Renal pelvis (tissue), 4 donors: ENCODE measurements around the gene MORN5. TPM values are rescaled to one million over a fixed set of nuclear protein-coding genes. Genes with fewer than 3 reads are reported as not detected.

Source experiments
- DNase-seq: peaks from one replicate; pipeline ENCODE4 v3.0.0-alpha.2; 2013
- polyA plus RNA-seq, 3 donors: library from polyadenylated mRNA; unstranded; fragments of 120-200 nt; gene quantifications; one replicate each; pipeline ENCODE4 v1.2.1, GENCODE V29; 2013; ENCODE audit not compliant: insufficient read length in 3 of 3

Gene MORN5
- polyA plus RNA-seq, 3 donors = 2.6 to 4.1 (median 3.5) TPM

DNA sequence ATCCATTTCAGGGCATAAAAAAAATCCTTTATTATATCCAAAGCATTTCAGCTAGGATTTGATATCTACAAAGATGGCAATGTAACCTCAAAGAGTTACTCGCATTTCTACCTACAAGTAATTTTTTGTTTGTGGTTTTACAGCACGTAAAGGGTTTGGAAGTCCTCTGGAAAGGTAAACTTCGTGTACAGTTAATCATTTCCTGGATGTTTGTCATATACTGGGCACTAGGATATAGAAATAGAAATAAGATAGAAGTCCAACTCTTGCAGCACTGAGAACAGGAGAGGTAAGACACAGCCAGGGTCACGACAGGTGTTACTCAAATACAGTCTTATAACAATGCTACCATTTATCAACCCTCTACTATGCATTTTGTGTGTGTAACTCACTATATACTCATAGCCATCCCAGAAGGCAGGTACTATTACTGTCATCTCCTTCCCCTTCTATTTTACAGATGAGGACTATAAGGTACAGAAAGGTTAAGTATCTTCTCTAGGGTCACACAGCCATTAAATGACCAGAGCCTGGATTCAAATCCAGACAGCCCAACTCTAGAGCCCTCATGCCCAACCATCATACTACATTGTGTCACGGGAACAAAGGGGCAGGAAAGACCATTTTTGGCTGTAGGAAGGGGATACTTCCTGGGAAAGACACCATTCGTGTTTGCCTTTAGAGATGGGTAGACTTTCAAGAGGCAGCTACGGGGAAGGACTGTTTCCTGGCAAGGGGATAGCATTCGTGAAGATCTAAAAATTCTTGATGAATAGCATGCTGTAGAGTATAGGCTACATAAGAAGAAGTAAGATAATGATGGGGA, 19.1 kb upstream of the MORN5 start:
- DNase-seq = no peak

DNA sequence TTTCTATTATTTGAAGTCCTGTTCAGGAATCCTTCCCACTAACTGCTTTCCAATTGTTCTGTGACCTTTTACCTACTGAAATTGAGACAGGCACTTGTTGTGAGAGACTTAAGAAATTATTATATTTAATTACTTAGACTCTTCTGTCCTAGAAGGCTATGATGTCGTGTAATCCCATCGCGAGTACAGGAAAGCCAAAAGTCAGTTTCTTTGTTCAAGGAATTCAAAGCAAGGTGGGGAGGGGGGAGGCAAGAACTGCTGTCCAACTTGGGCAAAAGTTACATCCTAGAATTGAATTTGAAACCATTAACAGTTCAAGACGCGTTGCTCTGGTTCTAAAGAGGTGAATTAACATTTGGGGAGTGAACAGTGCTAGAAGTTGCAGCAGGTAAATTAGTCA, 18.0 kb upstream of the MORN5 start:
- DNase-seq = no peak

DNA sequence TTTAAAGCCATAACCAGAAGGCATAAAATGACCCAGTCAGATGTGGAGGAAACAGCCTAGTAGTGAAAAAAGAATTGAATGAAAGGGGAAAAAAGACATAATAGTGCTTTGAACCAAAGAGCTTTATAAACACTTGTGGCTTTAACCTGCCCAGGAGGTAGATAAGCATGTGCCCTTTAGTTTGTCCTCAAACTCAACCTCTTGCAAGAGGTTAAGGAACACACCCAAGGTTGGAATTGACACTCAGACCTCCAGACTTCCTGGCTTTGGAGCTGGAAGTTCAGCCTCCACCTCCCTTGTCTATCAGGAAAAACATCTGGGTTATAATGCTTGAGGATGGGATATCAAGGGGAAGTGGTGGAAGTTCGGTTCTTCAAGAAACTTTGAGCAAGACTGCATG, 16.4 kb upstream of the MORN5 start:
- DNase-seq = no peak

DNA sequence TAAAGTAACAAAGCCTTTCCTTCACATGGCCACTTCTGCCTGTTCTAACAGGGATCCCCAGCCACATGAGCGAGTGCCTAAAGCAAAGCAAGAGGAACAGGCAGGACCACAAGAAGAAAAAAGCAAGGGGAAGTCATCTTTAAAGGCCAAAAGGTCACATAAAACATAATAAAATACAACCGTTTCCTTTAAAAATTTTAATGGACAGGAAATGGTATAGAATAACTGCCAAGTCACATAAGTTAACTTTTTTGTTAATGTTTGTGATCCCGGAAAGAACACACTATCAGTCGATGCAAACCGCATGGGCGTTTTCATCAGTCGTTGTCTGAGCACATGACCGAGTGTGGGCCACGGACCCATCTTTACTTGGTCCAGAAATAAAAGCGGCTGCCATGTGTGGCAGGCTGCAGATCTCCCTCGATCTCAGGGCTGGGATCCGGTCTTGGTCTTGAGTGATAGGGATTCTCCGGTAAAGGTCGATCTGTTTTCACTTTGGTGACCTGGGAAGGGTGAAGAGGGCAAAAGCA, 15.8 kb upstream of the MORN5 start:
- no peak for DNase-seq

DNA sequence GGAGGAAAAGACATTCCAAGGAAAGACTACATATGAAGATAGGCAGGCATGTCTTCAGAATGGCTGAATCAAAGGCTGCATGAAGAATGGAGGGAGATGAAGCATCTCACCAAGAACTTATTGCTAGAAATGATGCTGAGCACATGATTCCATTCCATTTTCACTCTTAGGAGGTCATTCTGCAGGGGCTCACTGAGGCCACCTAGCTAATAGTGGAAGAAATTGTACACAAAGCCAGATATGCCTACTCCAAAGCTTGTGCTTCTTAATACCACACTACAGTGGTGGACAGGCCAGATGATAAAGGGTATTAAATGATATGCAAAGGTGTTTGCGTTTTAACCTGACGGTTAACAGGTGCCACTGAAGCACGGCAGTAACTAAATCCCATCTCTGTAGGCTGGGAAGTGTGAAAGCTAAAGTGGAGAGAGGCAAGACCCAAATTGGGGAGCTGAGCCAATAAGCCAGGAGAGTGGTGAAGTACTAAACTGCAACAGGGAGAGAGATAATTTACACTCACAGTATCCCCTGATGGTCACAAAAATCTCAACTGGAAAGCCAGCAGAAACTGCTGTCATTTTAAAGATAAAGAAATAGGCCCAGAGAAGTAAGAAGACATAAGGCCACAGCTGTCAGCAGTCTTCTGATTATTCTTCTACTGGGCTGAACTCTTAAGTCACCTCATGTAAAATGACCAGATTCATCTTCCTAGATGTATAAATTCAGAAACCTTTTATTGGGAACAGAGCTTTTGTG, 14.7 kb upstream of the MORN5 start:
- no peak for DNase-seq

DNA sequence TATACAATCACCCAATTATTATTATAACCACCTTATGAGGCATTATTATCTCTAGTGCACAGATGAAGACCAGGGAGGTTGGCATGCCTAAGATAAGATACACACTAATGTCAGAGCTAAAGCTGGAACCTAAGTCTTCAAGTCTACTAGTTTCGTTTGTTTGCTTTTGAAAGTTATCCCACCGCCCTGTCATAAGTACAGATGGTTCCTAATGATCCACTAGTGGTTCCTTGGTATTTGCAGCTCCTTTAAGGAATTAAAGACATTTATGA, 14.2 kb upstream of the MORN5 start:
- no peak for DNase-seq

DNA sequence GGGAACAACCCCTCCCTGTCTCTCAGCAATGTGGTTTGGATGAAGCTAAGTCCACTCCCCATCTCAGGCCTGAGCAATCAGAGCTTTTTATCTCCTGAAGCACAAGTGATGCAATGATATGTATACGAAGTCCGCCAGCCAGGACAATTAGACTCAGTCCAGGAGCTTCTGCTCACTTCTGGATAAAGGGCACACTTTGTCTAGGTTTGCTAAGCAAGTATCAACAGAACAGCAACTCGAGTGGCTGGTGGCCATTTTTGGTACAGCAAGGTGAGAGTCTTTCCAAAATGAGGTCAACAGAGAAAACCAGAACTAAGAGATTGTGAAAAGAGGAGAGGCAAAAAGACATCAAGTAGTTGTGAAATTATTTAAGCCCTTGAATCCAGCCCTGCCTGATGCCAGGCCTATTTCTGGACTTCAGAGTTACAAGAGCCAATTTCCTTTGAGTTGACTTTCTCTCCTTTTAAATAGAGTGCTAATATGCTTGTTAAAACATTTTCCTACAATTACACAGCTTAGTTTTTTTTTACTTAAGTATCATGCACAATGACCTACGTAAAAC, 8.4 kb upstream of the MORN5 start:
- no peak for DNase-seq

DNA sequence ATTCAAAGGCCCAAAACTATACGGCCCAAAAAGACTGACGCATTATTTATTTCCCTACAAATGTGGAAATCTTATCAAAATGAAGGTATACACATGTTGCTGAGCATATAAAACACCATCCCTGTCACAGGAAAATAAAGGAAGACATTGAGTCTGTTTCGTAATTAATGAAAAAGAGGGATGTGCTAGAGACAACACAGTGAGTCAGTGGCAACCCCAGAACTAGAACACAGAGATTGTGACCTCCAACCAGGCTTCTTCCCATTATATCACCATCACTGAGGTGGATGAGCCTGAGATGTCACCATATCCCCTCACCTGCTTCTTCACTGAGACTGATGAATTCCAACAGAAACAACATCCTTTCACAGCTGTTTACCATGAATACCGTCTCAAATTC, 3.9 kb upstream of the MORN5 start:
- DNase-seq = no peak

DNA sequence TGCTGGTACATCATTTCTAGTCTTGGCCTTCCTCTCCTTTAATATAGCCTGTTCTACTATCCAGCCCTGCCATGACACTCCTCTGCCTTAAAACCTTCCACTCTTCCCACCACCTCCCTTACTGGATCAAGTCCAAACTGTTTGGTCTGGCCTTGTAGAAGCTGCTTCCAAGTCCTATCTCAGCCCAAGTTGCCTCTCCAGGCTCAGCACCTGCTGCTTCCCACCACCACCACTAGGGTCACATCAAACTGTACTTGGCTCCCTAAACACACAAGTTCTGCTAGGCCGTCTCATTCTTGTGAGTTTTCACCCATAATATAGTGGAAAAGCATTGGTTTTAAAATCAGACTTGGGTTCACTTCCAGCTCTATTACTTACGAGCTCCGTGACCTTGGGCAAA, 1.5 kb upstream of the MORN5 start:
- DNase-seq = no peak

DNA sequence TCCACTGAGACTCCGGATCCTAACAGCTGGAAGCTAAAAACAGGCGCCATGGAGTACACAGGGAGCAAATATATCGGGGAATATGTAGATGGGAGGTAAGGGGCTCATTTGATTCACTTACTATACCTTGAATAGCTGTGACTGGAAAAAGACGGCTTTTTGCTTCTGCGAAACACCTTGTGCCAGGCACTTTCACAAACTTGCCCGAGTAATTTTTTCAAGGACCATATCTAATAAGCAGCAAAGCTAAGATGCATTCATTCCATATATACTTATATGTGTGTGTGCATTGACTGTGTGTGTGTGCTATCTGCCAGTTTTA, 178 bp downstream of the MORN5 start:
- no peak for DNase-seq

DNA sequence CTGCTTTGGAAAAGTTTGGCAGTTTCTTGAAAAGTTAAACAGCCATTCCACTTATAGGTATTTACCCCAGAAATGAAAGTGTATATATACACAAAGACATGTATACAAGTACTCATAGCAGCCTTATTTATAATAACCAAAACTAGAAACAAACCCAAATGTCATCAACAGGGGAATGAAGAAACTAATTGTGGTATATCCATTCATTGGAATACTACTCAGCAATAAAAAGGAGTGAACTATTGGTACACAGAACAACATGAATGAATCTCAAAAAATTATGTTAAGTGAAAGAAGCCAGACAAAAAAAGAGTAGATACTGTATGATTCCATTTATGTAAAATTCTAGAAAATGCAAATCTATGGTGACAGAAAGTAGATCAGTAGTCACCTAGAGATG, 2.7 kb downstream of the MORN5 start:
- no peak for DNase-seq

DNA sequence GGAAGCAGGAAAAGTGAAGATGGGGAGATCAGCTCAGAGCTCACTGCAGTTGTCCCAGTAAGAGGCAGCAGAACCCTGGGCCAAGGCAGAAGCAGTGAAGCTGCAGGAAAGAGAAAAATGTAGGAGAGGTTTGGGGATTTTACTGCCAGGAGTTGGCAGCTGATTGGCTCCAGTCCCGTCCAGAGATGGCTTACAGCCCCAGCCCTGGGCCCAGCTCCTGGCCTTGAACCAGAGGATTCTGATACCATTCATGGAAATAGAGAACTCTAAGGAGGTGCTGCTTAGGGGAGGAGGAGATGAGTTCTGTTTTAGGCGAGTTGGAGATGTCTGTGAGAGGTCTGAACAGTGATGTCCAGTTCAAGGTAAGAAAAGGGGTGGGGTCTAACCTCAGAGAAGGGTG, 4.6 kb downstream of the MORN5 start:
- no peak for DNase-seq

DNA sequence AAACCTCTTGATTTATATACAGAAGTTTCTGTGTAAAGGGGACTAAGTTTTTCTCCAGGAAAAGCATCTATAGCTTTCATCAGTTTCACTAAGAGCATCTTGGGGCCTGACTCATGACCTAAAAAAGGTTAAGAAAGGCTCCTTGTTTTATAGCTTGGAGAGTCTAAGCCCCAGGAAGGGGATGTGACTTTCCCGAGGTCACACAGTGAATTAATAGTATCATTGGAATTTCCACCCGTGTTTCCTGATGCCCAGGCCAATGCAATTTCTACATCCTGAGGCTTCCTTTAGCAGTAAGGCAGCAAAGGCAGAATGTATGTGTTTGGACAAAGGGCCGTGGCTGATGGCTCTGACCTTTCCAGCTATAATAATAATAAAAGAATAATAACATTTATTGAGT, 8.6 kb downstream of the MORN5 start:
- no peak for DNase-seq

DNA sequence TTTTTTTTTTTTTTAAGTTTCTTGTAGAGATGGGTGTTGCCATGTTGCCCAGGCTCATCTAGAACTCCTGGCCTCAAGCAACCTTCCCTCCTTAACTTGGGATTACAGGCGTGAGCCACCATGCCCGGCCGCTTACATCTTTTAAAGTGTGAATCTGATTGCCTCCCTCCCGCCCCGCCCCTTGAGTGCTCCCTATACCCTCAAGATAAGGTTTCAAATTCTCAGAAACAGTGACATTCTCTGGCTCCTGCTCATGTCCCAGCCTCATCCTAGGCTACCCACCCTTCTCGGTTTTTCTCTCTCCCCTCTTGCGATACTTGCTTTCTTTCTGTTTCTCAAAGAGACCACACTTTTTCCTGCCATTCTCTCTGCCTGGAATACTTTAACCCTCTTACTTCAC, 12.4 kb downstream of the MORN5 start:
- no peak for DNase-seq

DNA sequence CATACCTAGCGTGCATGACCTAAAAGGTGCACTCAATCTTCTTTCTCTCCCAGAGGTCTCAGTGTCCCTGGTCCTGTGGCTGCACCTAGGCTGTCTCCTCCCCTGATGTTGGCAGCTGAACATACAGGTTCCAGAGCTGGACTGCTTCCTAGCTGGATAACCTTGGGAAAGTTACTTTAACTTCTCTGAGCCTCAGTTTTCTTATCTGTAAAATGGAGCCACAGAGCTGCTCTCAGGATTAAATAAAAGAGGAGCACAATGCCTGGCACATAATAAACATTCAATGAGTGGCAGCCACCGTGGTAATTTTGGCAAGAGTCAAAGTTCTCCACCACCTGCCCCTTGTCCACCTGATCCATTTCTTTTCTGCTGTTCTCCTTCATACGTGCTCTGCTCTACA, 14.0 kb downstream of the MORN5 start:
- no peak for DNase-seq

DNA sequence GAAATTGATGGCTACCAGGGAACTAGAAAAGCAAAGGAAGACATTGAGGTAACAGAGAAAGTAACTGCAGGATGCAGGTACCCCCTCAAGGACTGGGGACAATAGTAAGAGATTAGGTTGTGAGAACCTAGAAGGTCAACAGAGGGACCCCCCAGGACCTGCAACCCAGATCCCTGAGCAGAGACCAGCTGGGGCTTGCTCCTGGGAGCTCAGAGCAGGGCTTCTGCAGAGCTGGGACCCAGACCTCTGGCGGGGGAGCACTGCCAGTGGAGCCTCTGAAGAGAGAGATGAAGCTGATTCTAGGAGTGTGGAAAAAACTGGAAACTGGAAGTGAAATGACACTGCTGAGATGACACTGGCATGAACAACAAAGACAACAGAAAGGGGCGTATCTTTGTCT, 17.2 kb downstream of the MORN5 start:
- no peak for DNase-seq

DNA sequence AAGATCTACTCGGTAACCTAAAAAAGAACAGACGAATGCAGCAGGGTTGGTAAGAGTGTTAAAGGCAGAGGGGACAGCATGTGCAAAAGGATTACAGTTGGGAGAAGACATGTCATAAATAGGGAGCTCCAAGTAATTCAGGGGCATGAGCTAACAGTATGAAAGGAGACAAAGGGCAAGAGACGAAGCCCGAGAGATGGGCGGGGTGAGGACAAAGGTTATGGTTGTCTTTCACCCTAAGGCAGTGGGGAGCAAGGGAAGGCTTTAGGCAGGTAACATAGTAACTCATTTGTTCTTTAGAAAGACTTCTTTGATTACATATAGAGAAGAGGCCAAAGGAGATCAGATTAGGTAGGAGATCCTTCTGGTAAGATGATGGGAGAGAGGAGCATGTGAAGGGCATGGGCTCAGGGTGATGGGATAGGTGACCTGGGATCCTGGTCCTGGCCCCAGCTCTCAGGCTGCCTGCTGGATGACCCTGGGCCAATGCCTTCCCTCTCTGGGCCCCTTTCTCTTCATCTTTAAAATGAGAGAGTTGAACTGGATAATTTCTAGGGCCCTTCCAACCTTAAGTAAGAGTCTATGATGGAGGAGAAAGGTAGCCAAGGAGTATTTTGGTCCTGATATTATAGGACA, 19.5 kb downstream of the MORN5 start:
- no peak for DNase-seq

DNA sequence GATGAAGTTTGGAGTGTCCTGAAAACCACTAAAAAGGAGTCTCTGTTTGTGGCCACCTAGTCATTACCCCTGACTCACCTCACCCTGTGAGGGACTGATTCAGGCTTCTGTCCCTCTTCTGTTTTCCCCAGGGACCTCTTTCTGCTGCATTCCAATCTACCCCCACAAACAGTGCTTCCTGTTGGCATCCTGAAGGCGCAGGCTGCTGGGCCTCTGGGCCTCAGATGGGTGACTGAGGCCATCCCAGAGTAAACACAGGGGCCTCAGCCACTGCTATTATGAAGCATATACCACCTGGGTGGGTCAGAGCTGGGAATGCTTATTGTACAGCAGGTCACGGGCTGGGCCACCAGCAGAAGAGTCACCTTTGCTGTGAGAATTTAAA, 20.0 kb downstream of the MORN5 start:
- DNase-seq = no peak

DNA sequence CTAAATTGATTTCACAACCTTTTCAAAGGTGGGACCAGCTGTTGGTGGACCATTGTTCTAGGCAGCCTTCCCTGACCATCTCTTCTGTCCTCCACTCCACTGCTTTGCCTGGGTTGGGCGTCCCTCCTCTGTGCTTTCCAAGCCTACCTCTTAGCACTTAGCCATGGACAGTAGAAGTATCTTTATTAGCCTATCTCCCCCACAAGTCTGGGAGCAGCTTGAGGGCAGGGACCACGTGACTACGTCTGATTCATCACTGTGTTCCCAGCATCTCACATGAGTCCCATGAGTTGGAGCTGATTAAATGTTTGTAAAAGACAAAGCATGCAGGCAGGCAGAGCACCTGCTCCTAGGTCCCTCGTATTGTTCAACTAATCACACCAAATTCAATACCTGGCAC, 20.9 kb downstream of the MORN5 start:
- DNase-seq = no peak

DNA sequence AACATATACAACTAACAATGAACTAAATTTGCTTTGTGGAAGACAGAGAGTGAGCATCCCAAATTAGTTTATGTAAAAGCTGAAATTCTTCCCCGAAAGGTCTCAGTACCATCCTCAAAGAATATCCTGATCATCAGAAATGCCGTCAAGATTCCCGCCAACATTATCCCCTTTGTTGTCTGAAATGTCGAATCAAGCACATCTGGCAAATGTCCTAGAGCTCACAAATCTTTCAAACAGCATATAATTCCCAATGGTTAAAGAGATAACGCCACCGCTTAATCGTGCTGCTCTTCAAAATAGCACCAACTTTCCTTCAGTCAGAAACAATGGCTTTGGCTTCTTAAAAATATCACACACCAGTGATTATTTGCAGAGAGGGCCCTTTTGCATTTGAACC, 23.8 kb downstream of the MORN5 start:
- DNase-seq = no peak

DNA sequence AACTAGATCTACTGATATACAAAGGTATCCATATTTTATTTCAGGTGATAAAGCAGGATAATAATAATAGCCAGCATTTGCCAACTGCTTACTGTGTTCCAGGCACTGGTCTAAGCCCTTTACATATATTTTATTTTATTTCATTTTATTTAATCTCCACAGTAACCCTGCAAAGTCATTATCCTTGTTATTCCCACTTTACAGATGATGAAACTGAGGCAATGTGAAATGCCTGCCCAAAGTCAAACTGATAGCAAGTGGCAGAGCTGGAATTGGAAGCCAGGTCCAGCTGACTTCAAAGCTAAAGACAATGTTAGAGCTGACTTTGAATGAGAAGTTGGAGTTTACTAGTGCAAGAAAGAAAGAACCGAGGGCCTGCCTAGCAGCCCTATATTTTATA, 24.8 kb downstream of the MORN5 start:
- no peak for DNase-seq

DNA sequence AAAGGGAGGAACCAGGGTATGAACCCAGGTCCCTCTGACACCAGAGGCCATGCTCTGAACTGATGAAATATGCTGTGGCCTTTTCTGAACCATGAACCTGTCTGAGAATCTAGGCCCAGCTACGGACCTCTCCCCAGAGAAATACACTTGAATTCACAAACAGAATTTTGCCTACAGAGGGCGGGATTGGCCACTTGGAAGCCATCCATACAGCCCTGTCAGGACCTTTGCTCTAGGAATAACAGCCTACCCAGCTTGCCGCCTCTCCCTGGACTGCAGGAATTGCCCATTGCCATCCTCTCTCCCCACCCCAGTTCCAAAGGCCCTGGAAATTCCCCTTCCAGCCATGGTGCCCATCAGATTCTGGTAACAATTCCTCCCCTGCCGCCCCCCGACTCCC, 26.6 kb downstream of the MORN5 start:
- no peak for DNase-seq
